ENCODE measurements around the gene SAXO2. TPM values are rescaled to one million over a fixed set of nuclear protein-coding genes. Genes with fewer than 3 reads are reported as not detected.
"Not testable (repeated sequence)": the region's sequence is repeated elsewhere in the genome, so short reads cannot be mapped to it uniquely, and the experiment has no call there.

Gene SAXO2
- total RNA-seq, 1 donor from 2014 or later, result 0.33 TPM

DNA sequence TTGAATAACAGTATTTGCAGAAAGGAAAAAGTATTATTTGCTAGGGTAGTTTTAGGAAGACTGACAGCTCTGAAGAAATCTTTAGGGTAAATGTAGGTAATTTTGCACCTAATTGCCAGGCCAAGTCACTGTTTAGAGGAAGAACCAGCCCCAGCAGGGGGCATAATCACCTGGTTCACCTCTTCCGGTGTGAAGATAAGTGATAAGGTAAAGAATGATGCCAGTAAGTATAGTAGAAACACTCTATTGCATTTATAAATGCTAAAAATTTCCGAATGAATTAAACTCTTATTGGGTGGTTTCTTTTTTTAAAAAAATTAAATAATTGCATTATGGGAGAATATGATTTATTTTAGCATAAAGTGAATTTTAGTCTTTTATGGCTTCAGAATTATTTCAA lies 21.8 kb downstream of the SAXO2 start:
- DNase-seq (ENCODE audit: low read depth, low spot score), result not testable (repeated sequence)

GRCh38 chr15:82286475-82286874 lies 23.9 kb downstream of the SAXO2 start:
- not testable (repeated sequence) for DNase-seq (ENCODE audit: low read depth, low spot score)

- not testable (repeated sequence) for DNase-seq (ENCODE audit: low read depth, low spot score)
Observed at GRCh38 chr15:82288202-82288601, 25.6 kb downstream of the SAXO2 start.

DNA sequence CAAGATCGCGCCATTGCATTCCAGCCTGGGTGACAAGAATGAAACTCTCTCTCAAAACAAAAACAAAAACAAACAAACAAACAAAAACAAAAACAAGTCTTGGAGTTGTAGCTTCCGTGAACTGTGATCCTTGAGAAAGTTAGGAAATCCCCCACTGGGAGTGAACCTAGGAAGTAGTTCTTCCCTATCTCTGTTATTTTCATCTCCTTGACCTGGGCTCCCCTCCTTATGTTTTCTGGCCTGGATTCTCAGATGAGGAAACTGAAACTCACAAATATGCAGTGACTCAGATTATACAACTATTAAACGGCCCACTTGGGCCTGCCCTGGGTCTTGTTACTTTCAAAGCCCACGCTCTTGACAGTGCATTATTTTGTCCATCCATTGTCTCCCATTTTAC lies 29.7 kb downstream of the SAXO2 start:
- DNase-seq (ENCODE audit: low read depth, low spot score), result no peak

- DNase-seq (ENCODE audit: low read depth, low spot score), result no peak
Observed at GRCh38 chr15:82294061-82294690, 31.6 kb downstream of the SAXO2 start.

GRCh38 chr15:82297546-82297945 lies 34.9 kb downstream of the SAXO2 start:
- no peak for DNase-seq (ENCODE audit: low read depth, low spot score)

DNA sequence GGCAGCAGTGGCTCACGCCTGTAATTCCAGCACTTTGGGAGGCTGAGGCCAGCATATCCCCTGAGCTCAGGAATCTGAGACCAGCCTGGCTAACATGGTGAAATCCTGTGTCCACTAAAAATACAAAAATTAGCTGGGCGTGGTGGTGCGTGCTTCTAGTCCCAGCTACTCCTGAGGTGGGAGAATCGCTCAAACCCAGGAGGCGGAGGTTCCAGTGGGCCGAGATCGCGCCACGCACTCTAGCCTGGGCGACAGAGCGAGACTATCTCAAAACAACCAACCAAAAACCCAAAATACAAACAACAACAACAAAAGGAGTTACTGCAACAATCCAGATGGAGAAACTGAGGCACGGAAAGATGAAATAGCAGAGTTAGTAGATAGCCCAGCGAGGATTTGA lies 35.4 kb downstream of the SAXO2 start:
- no peak for DNase-seq (ENCODE audit: low read depth, low spot score)

- DNase-seq (ENCODE audit: low read depth, low spot score), result no peak
Observed at GRCh38 chr15:82298520-82298919, 35.9 kb downstream of the SAXO2 start.

DNA sequence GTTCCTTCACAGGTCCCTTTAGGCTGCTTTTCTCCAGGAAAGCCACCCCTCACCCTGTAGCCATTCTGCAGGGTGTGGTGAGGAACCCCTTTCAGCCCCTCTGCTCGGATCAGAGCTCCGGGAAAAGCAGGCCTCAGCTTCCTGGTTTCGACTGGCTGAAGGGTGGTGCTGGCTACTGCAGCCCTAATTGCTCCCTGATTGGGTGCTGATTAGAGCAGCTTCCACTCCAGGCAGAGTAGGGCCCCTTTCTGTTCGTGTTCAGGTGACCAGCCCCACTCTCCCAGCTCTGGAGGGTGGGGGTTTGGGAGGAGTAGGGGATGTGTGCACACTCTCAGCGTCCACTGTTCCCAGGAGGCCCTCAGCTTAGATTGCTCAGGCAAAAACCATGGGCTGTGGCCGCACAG lies 36.9 kb downstream of the SAXO2 start:
- not testable (repeated sequence) for DNase-seq (ENCODE audit: low read depth, low spot score)

DNA sequence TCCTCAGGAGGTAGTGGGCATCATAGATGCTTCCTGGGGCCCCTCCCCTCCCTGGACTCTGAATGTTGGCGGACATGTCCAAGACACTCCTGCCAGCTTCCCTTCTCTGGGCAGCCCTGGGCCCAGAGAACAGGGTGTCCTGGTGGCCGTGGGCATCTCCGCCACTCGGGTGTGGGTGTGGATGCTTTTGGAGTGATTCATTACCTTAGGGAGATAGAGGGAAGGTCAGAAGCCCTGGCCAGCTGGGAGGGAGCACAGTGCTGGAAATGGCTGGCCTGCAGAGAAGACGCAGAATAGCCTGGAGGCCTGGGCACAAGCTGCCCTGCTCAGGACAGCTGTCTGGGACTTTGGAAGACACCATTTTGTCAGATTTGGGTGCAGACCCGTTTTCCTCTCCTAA lies 37.7 kb downstream of the SAXO2 start:
- not testable (repeated sequence) for DNase-seq (ENCODE audit: low read depth, low spot score)

GRCh38 chr15:82300883-82301282 lies 38.3 kb downstream of the SAXO2 start:
- no peak for DNase-seq (ENCODE audit: low read depth, low spot score)

- DNase-seq (ENCODE audit: low read depth, low spot score), result no peak
Observed at GRCh38 chr15:82301296-82302016, 38.8 kb downstream of the SAXO2 start.

DNA sequence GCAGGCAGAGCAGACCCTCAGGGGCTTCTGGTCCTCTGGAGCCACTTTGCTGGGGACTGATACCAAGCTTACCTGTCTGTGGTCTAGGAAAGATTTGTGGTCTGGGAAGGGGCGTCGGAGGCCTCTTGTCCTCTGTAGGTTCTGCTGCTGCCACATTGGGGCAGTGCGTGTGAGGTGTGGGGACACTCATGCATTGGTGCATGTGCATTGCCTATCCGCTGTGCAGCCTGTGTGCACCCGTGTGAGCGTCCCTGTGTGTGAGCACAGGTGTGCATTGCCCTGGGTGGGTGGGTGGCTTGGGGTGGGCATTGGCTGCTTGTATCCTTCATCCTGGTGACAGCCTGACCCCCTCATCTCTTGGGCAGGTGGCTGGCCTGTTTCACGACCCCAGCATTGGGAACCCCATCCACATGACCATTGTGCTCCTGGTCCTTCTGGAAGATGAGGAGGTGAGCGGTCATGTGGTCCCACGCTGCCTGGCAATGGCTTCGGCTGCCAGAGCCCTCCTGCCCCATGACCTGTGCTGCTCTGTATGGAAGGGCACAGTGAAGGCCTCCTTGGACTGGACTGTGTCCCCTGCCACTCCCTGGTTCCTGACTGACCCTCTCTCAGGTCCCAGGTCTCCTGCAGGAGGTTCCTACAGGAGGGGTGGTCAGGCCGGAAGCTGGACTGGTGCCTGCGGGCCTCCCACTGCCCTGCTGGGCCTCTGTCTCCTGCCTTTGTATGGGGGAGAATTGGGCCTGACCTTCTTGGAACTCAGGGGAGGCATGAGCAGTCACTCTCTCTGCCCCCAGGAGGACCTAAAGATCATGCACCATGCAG lies 41.5 kb downstream of the SAXO2 start:
- DNase-seq (ENCODE audit: low read depth, low spot score), result no peak

DNA sequence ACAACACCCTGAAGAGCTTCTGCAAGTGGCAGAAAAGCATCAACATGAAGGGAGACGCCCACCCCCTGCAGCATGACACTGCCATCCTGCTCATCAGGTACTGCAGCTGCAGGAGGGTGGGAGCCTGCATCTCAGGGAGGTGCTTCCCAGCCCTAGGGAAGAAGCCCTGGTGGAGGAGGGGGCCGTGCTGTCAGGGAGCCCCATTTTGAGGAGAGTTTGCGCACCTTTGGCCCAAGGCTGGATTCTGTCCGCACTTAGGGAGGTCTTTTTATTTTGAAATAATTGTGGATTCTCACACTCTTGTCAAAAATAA lies 42.1 kb downstream of the SAXO2 start:
- no peak for DNase-seq (ENCODE audit: low read depth, low spot score)

- DNase-seq (ENCODE audit: low read depth, low spot score), result no peak
Observed at GRCh38 chr15:82305621-82306048, 43.0 kb downstream of the SAXO2 start.

- no peak for DNase-seq (ENCODE audit: low read depth, low spot score)
Observed at GRCh38 chr15:82306791-82307713, 44.4 kb downstream of the SAXO2 start.

GRCh38 chr15:82307714-82308081 lies 45.1 kb downstream of the SAXO2 start:
- no peak for DNase-seq (ENCODE audit: low read depth, low spot score)

- DNase-seq (ENCODE audit: low read depth, low spot score), result no peak
Observed at GRCh38 chr15:82309802-82310201, 47.2 kb downstream of the SAXO2 start.

GRCh38 chr15:82311321-82311720 lies 48.7 kb downstream of the SAXO2 start:
- DNase-seq (ENCODE audit: low read depth, low spot score), result not testable (repeated sequence)

DNA sequence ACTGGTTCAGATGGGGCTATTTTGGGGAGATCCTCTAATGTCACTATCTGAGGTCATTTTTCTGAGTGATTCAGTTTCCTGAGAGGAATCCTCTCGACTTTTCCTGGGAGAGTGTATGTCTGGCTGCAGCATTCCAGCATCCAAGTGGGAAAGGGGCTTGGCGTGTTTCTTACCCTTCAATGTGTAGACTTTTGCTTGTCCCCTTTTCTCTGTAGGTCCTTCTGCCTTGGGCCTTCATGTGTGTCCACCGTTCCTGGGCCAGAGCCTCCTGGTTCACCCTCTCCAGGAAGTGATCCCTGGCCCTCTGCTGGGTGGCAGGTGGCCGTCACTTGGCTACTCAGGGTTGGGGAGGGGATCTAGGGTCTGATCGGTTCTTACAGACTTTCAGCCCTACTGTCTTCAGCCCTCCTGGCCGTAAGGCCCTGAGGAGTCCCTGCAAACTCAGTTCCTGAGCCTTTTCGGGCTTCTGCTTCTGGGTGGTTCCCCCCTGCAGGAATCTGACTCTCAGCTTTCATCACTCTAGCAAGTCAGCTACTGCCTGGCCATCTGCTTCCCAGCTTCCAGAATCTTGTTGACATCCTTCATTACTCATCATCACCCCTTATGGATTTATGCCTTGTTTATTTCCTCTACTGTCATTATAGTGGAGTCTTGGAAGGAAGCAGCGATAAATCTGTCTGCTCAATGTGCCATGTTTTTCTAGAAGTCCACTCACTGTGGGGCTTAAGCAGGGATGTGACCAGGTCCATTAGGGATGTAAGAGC lies 50.1 kb downstream of the SAXO2 start:
- DNase-seq (ENCODE audit: low read depth, low spot score), result no peak

- no peak for DNase-seq (ENCODE audit: low read depth, low spot score)
Observed at GRCh38 chr15:82313446-82313845, 50.8 kb downstream of the SAXO2 start.

Measured in pulmonary artery endothelial cell (primary cell).